ENCODE measurements around the gene HGS.

DNA sequence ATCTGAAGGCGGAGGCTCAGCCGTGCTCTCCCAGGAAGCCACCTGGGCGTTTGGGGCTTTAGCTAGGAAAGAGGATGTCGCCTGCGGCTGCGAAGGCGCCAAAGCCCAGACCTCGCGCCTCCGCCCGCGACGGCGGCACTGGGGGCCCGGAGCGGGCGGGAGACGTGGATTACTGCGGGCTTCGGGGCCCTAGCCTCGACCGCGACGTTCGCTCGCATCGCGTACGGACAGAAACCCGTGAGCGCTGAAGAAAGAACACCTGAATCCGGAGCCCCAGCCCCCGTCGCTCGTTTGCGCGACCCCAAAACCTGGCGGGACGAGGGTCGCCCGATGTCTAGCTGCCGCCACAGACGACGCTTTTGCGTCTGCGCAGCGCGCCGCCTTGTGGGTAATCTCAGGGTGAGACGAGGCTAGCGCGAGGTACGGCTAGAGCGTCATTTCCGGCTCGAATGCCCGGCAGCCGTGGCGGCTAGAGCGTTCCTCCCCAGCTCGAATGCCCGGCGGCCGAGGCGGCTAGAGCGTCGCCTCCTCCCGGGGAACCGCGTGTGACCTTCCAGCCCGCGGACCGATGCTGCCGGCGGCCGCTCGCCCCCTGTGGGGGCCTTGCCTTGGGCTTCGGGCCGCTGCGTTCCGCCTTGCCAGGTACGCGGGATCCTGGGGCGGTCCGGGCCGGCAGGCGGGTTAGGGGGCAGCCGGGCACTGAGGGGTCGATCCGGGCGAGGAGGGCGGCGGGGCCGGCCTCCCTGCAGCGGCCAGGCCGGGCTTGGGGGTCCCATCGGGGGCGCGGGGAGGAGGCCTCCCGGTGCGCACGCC is 19.3 kb downstream of the HGS start, which contains the start of gene MRPL12:
- TF ChIP-seq, protein P1, sequence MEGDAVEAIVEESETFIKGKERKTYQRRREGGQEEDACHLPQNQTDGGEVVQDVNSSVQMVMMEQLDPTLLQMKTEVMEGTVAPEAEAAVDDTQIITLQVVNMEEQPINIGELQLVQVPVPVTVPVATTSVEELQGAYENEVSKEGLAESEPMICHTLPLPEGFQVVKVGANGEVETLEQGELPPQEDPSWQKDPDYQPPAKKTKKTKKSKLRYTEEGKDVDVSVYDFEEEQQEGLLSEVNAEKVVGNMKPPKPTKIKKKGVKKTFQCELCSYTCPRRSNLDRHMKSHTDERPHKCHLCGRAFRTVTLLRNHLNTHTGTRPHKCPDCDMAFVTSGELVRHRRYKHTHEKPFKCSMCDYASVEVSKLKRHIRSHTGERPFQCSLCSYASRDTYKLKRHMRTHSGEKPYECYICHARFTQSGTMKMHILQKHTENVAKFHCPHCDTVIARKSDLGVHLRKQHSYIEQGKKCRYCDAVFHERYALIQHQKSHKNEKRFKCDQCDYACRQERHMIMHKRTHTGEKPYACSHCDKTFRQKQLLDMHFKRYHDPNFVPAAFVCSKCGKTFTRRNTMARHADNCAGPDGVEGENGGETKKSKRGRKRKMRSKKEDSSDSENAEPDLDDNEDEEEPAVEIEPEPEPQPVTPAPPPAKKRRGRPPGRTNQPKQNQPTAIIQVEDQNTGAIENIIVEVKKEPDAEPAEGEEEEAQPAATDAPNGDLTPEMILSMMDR (conservative IDR thresholded peaks at IDR 0.05; ENCODE audit: low read depth, low read length): no peak
- TF ChIP-seq EZH2 (IDR thresholded peaks at IDR 0.05; ENCODE audit: borderline replicate concordance, low read depth, low read length, poor library complexity, severe bottlenecking): no peak

Measured in A673 (cell line).